H1 (cell line): ENCODE measurements around the gene C5orf24. TPM values are rescaled to one million over a fixed set of nuclear protein-coding genes. Genes with fewer than 3 reads are reported as not detected.
"Not testable (repeated sequence)": the region's sequence is repeated elsewhere in the genome, so short reads cannot be mapped to it uniquely, and the experiment has no call there.

Source experiments
- CTCF ChIA-PET: fragments of 300-600 bp; sonication (Branson Sonifier 250); formaldehyde crosslinking; loops from one replicate; lab custom pipeline; 2021; ENCODE audit not compliant: partially characterized antibody; lab: Charles Lee
- POLR2A ChIA-PET: fragments of 300-600 bp; sonication (Branson Sonifier 250); formaldehyde crosslinking; loops from one replicate; lab custom pipeline; 2021; ENCODE audit warnings: inconsistent platforms; ENCODE audit not compliant: partially characterized antibody; lab: Charles Lee
- DNase-seq, 2 experiments: peaks; one replicate each; pipeline versions ENCODE4 v3.0.0 to v3.0.0-alpha.2; 2010 to 2022; ENCODE audit warnings: low spot score in 2 of 2, low read depth in 1 of 2, mixed read lengths in 1 of 2
- FAIRE-seq: peaks from 2 replicates; lab custom pipeline; 2011; peaks lifted over from hg19 to GRCh38; lab: Jason Lieb, UNC
- H2AFZ ChIP-seq: 2 replicates; pipeline ENCODE4 v1.8.1; 2012; ENCODE audit warnings: low read length, inconsistent platforms
- H2AK5ac ChIP-seq: 2 replicates; pipeline ENCODE4 v1.6.1; 2013; ENCODE audit warnings: low read depth, low read length
- H2BK120ac ChIP-seq: replicated peaks from 2 replicates; pipeline ENCODE3; 2013; ENCODE audit warnings: low read depth, low read length, inconsistent platforms
- H2BK12ac ChIP-seq: 2 replicates; pipeline ENCODE4 v1.6.1; 2013; ENCODE audit warnings: low read depth, low read length
- H2BK15ac ChIP-seq: 2 replicates; pipeline ENCODE4 v1.6.1; 2013; ENCODE audit warnings: low read length
- H2BK20ac ChIP-seq: 2 replicates; pipeline ENCODE4 v1.6.1; 2013; ENCODE audit warnings: low read length
- H2BK5ac ChIP-seq: 2 replicates; pipeline ENCODE4 v1.6.1; 2013; ENCODE audit warnings: low read depth, low read length
- H3K14ac ChIP-seq: 2 replicates; pipeline ENCODE4 v1.6.1; 2013; ENCODE audit warnings: inconsistent platforms; ENCODE audit not compliant: insufficient read length
- H3K18ac ChIP-seq: 2 replicates; pipeline ENCODE4 v1.6.1; 2013; ENCODE audit warnings: low read length; ENCODE audit errors: extremely low read depth
- H3K23ac ChIP-seq: 2 replicates; pipeline ENCODE4 v1.6.1; 2013; ENCODE audit warnings: inconsistent platforms; ENCODE audit not compliant: insufficient read length
- H3K23me2 ChIP-seq: 2 replicates; pipeline ENCODE4 v1.6.1; 2013; ENCODE audit warnings: low read depth, low read length
- H3K27ac ChIP-seq: 2 replicates; pipeline ENCODE4 v1.6.1; 2011; ENCODE audit warnings: low read depth, low read length, inconsistent platforms
- H3K27me3 ChIP-seq, 4 experiments: replicated peaks in 1 of 4; 1 replicate in 1 of 4; 2 replicates in 3 of 4; pipeline versions ENCODE4 v1.6.1 to v1.8.1; 2011 to 2013; ENCODE audit warnings: low read length in 3 of 4, mild to moderate bottlenecking in 3 of 4, inconsistent platforms in 2 of 4, mixed read lengths in 2 of 4, moderate library complexity in 1 of 4; ENCODE audit not compliant: control insufficient read depth in 3 of 4, insufficient read depth in 3 of 4; ENCODE audit errors: extremely low read depth in 1 of 4
- H3K36me3 ChIP-seq, 4 experiments: 2 replicates each; pipeline versions ENCODE4 v1.6.1 to v1.8.1; 2011 to 2013; ENCODE audit warnings: mild to moderate bottlenecking in 4 of 4, low read length in 3 of 4, moderate library complexity in 2 of 4, control low read depth in 1 of 4, inconsistent platforms in 1 of 4; ENCODE audit not compliant: insufficient read depth in 4 of 4, control insufficient read depth in 2 of 4
- H3K4ac ChIP-seq: replicated peaks from 2 replicates; pipeline ENCODE3; 2013; ENCODE audit warnings: low read length, low read depth, mixed read lengths, inconsistent platforms; ENCODE audit not compliant: insufficient read length
- H3K4me1 ChIP-seq, 4 experiments: replicated peaks in 1 of 4; 1 replicate in 1 of 4; 2 replicates in 3 of 4; pipeline versions ENCODE4 v1.6.1 to v1.8.1; 2011 to 2013; ENCODE audit warnings: low read length in 3 of 4, inconsistent platforms in 2 of 4, mixed read lengths in 1 of 4; ENCODE audit not compliant: insufficient read depth in 4 of 4, control insufficient read depth in 3 of 4
- H3K4me2 ChIP-seq, 2 experiments: 2 replicates each; pipeline versions ENCODE4 v1.6.1 to v1.8.1; 2011 to 2013; ENCODE audit warnings: low read depth in 2 of 2, low read length in 2 of 2, control low read depth in 1 of 2, inconsistent platforms in 1 of 2, mild to moderate bottlenecking in 1 of 2; ENCODE audit not compliant: insufficient read depth in 1 of 2
- H3K4me3 ChIP-seq, 4 experiments: fragments of 200-600, 300-600 bp in 1 of 4; sonication (generic), shearing (Covaris generic), sonication (Bioruptor Twin) in 1 of 4; 2 replicates each; pipeline versions ENCODE4 v1.5.1 to v1.8.1; 2011 to 2016; ENCODE audit warnings: low read length in 4 of 4, low read depth in 3 of 4, control low read depth in 2 of 4, inconsistent platforms in 2 of 4, mild to moderate bottlenecking in 2 of 4, mixed read lengths in 1 of 4, moderate library complexity in 1 of 4; ENCODE audit not compliant: insufficient read depth in 2 of 4; ENCODE audit errors: extremely low read depth in 1 of 4
- H3K56ac ChIP-seq: replicated peaks from 2 replicates; pipeline ENCODE3; 2013; ENCODE audit warnings: low read depth, mild to moderate bottlenecking, mixed read lengths, low read length, inconsistent platforms; ENCODE audit not compliant: insufficient read length
- H3K79me1 ChIP-seq: 2 replicates; pipeline ENCODE4 v1.6.1; 2013; ENCODE audit warnings: low read depth, low read length, control low read depth
- H3K79me2 ChIP-seq, 2 experiments: 2 replicates each; pipeline versions ENCODE4 v1.6.1 to v1.8.1; 2012 to 2013; ENCODE audit warnings: low read length in 2 of 2, mild to moderate bottlenecking in 2 of 2, inconsistent platforms in 1 of 2; ENCODE audit not compliant: insufficient read depth in 2 of 2, control insufficient read depth in 1 of 2
- H3K9ac ChIP-seq, 4 experiments: replicated peaks in 1 of 4; 1 replicate in 1 of 4; 2 replicates in 3 of 4; pipeline versions ENCODE4 v1.6.1 to v1.8.1; 2011 to 2013; ENCODE audit warnings: low read depth in 3 of 4, low read length in 3 of 4, control low read depth in 2 of 4, mild to moderate bottlenecking in 2 of 4, moderate library complexity in 2 of 4, inconsistent platforms in 1 of 4; ENCODE audit errors: extremely low read depth in 1 of 4
- H3K9me3 ChIP-seq, 2 experiments: 2 replicates each; pipeline versions ENCODE4 v1.6.1 to v1.8.1; 2012 to 2013; ENCODE audit warnings: mild to moderate bottlenecking in 2 of 2, moderate library complexity in 2 of 2, control low read depth in 1 of 2, inconsistent platforms in 1 of 2, low read depth in 1 of 2, low read length in 1 of 2, mixed read lengths in 1 of 2; ENCODE audit not compliant: insufficient read depth in 2 of 2
- H4K20me1 ChIP-seq, 2 experiments: replicated peaks in 1 of 2; 2 replicates each; pipeline versions ENCODE3 to v1.8.1; 2011 to 2013; ENCODE audit warnings: inconsistent platforms in 2 of 2, low read length in 2 of 2, mild to moderate bottlenecking in 1 of 2; ENCODE audit not compliant: insufficient read depth in 2 of 2, control insufficient read depth in 1 of 2
- H4K5ac ChIP-seq: 2 replicates; pipeline ENCODE4 v1.6.1; 2013; ENCODE audit warnings: low read length, low read depth, mixed read lengths, inconsistent platforms; ENCODE audit not compliant: insufficient read length
- H4K8ac ChIP-seq: 2 replicates; pipeline ENCODE4 v1.8.0; 2013; ENCODE audit warnings: mild to moderate bottlenecking, moderate library complexity, low read length, inconsistent platforms; ENCODE audit not compliant: insufficient read depth; ENCODE audit errors: extremely low read depth
- H4K91ac ChIP-seq: replicated peaks from 2 replicates; pipeline ENCODE3; 2013; ENCODE audit warnings: low read length, mixed read lengths, inconsistent platforms; ENCODE audit not compliant: insufficient read length
- CTBP2 ChIP-seq: IDR thresholded peaks from 2 replicates; pipeline ENCODE4 v1.7.0; 2011; ENCODE audit warnings: borderline replicate concordance, mild to moderate bottlenecking, moderate library complexity, mixed read lengths, low read length; ENCODE audit not compliant: insufficient read depth, insufficient read length
- SIRT6 ChIP-seq: IDR thresholded peaks from one replicate; pipeline ENCODE4 v1.7.1; 2012; ENCODE audit warnings: low read length, inconsistent platforms
- WGBS, 2 experiments: shearing (Covaris generic) in 1 of 2; methylation state at CpG; one replicate each; pipeline versions ENCODE4 v1.1.6 to v1.1.7; 2013 to 2015; ENCODE audit warnings: low lambda C conversion rate in 2 of 2, mixed read lengths in 2 of 2, inconsistent platforms in 1 of 2, low coverage in 1 of 2, missing lambda C conversion rate in 1 of 2; ENCODE audit not compliant: insufficient replicate concordance in 2 of 2, insufficient coverage in 1 of 2, insufficient read length in 1 of 2; ENCODE audit errors: extremely low coverage in 1 of 2, missing lambda C conversion rate in 1 of 2; 5-methylcytosine and 5-hydroxymethylcytosine counted together
- polyA plus RNA-seq, 7 experiments: library from polyadenylated mRNA; depleted of rRNA in 3 of 7; stranded (reverse) in 5 of 7; unstranded in 2 of 7; fragments of >200 nt in 5 of 7; fragments of 200-250 nt in 2 of 7; gene quantifications; 1 replicate in 5 of 7; 2 replicates in 1 of 7; 4 replicates in 1 of 7; pipeline versions ENCODE4 v1.2.1 to v1.2.3, GENCODE V29; 2011 to 2013; ENCODE audit warnings: missing spikeins in 2 of 7, mixed read lengths in 2 of 7
- total RNA-seq: library from RNA; stranded (reverse); fragmentation: NEBNext Ultra II Directional; extraction: Animal tissue kit (Norgen Biotek cat#: 25700); gene quantifications from 2 replicates; pipeline ENCODE4 v1.2.1, GENCODE V29; 2021

Gene C5orf24
- total and polyA plus RNA-seq, 2 of the 8 experiments (the other 6 are each of a cell fraction or from before 2014, with no cell fraction given), result 11.1 to 20.2 TPM

- no peak for TF ChIP-seq CTBP2
- no peak for TF ChIP-seq SIRT6
These were observed 5.6 kb downstream of the C5orf24 start (continued) for GRCh38 chr5:134851307-134851923.

- H3K4me2 ChIP-seq, H3K27ac ChIP-seq, H3K18ac ChIP-seq, FAIRE-seq, H3K27me3 ChIP-seq, H3K9ac ChIP-seq, H4K5ac ChIP-seq, H4K20me1 ChIP-seq, H3K4me1 ChIP-seq, H2BK5ac ChIP-seq, DNase-seq, H3K23ac ChIP-seq, H2BK20ac ChIP-seq, H2BK15ac ChIP-seq, H3K79me2 ChIP-seq, H3K56ac ChIP-seq, H3K4ac ChIP-seq, CTCF ChIA-PET, H2AFZ ChIP-seq, H4K91ac ChIP-seq, H3K14ac ChIP-seq, H2AK5ac ChIP-seq, H2BK120ac ChIP-seq, H3K79me1 ChIP-seq, H3K23me2 ChIP-seq, H3K4me3 ChIP-seq, H4K8ac ChIP-seq, H3K9me3 ChIP-seq, H2BK12ac ChIP-seq: not testable (repeated sequence)
- peaks cover 0 to 41% (median 10%) of the 10 kb centered on the region in 4 experiments; a peak in 5 of 8 replicates for H3K36me3 ChIP-seq
- POLR2A ChIA-PET, result interaction anchor here (1.1 to 3.0 kb wide), 2 partner anchors 9 to 18 kb away, joined by 4 to 12 read pairs; partner anchors contain the start of gene TXNDC15
- 94% methylated on average over 7 of the region's 7 CpGs; no CpG with 5 or more reads in 1 of the 2 experiments for WGBS, 2 experiments
These were observed 10.7 kb downstream of the C5orf24 start for GRCh38 chr5:134856465-134856864.
